Measurements from ENCODE around the gene LAPTM4A. TPM values are rescaled to one million over a fixed set of nuclear protein-coding genes. Genes with fewer than 3 reads are reported as not detected.
A peak's percentile ranks its signal among the peaks of the same experiment; 100 is the strongest.

LAPTM4A gene
- total RNA-seq, 1 donor from 2014 or later: 141 TPM

GRCh38 chr2:20011276-20012031, 40.0 kb downstream of the LAPTM4A start:
- Histone ChIP-seq H3K4me3 (ENCODE audit: low read depth, low read length) (peak overlapping the region; percentile 30), H3K27me3 (ENCODE audit: control insufficient read depth, insufficient read depth, low read length) (peaks cover 4% of the 10 kb centered on the region), H3K36me3 (ENCODE audit: control insufficient read depth, insufficient read depth, low read length) (no peaks in the 10 kb centered on the region)
- DNase-seq (ENCODE audit: low read depth): no peak
- no peak for TF ChIP-seq CTCF (IDR thresholded peaks at IDR 0.05; ENCODE audit: insufficient read depth, low read length, poor library complexity, severe bottlenecking)

GRCh38 chr2:20008703-20009102, 42.7 kb downstream of the LAPTM4A start:
- Histone ChIP-seq H3K36me3 (ENCODE audit: control insufficient read depth, insufficient read depth, low read length) (no peaks in the 10 kb centered on the region), H3K4me3 (ENCODE audit: low read depth, low read length) (no peak overlapping the region), H3K27me3 (ENCODE audit: control insufficient read depth, insufficient read depth, low read length) (peaks cover 4% of the 10 kb centered on the region)
- DNase-seq (ENCODE audit: low read depth): no peak
- TF ChIP-seq CTCF (IDR thresholded peaks at IDR 0.05; ENCODE audit: insufficient read depth, low read length, poor library complexity, severe bottlenecking): no peak

- Histone ChIP-seq H3K27me3 (ENCODE audit: control insufficient read depth, insufficient read depth, low read length) (no peaks in the 10 kb centered on the region), H3K4me3 (ENCODE audit: low read depth, low read length) (no peak overlapping the region), H3K36me3 (ENCODE audit: control insufficient read depth, insufficient read depth, low read length) (no peaks in the 10 kb centered on the region)
- TF ChIP-seq CTCF (IDR thresholded peaks at IDR 0.05; ENCODE audit: insufficient read depth, low read length, poor library complexity, severe bottlenecking): no peak
- DNase-seq (ENCODE audit: low read depth): no peak
Measured at GRCh38 chr2:20005891-20006470, 45.4 kb downstream of the LAPTM4A start.

GRCh38 chr2:20005067-20005627, 46.3 kb downstream of the LAPTM4A start:
- no peak for TF ChIP-seq CTCF (IDR thresholded peaks at IDR 0.05; ENCODE audit: insufficient read depth, low read length, poor library complexity, severe bottlenecking)
- H3K36me3 ChIP-seq (ENCODE audit: control insufficient read depth, insufficient read depth, low read length): no peaks in the 10 kb centered on the region
- no peaks in the 10 kb centered on the region for H3K27me3 ChIP-seq (ENCODE audit: control insufficient read depth, insufficient read depth, low read length)
- DNase-seq (ENCODE audit: low read depth): no peak
- no peak overlapping the region for H3K4me3 ChIP-seq (ENCODE audit: low read depth, low read length)

- TF ChIP-seq CTCF (IDR thresholded peaks at IDR 0.05; ENCODE audit: insufficient read depth, low read length, poor library complexity, severe bottlenecking): no peak
- DNase-seq (ENCODE audit: low read depth): no peak
- Histone ChIP-seq H3K4me3 (ENCODE audit: low read depth, low read length) (no peak overlapping the region), H3K27me3 (ENCODE audit: control insufficient read depth, insufficient read depth, low read length) (no peaks in the 10 kb centered on the region), H3K36me3 (ENCODE audit: control insufficient read depth, insufficient read depth, low read length) (no peaks in the 10 kb centered on the region)
Measured at GRCh38 chr2:20001361-20001863, 50.0 kb downstream of the LAPTM4A start.

Data from kidney epithelial cell (primary cell).